DOHH2 (cell line): ENCODE data around the gene KIAA0586.

Experiments
- H3F3A ChIP-seq: fragments of 200-600 bp; sonication (generic), shearing (Covaris generic); 2 replicates; pipeline ENCODE4 v1.6.0; 2016; ENCODE audit warnings: antibody characterized with exemption, mild to moderate bottlenecking; ENCODE audit not compliant: control insufficient read depth, insufficient read depth
- H3K27ac ChIP-seq: fragments of 200-600 bp; sonication (generic); 2 replicates; pipeline ENCODE4 v1.5.1; 2014; ENCODE audit warnings: low read depth, mild to moderate bottlenecking, low read length, moderate library complexity
- H3K27me3 ChIP-seq: fragments of 200-600 bp; sonication (generic); 2 replicates; pipeline ENCODE4 v1.6.1; 2014; ENCODE audit warnings: mild to moderate bottlenecking, low read length, mixed read lengths; ENCODE audit not compliant: control insufficient read depth
- H3K36me3 ChIP-seq: fragments of 200-600 bp; sonication (generic); 2 replicates; pipeline ENCODE4 v1.6.1; 2014; ENCODE audit warnings: mild to moderate bottlenecking, low read length, moderate library complexity, mixed read lengths; ENCODE audit not compliant: control insufficient read depth
- H3K4me1 ChIP-seq: fragments of 200-600 bp; sonication (generic); 2 replicates; pipeline ENCODE4 v1.6.1; 2014; ENCODE audit warnings: mild to moderate bottlenecking, low read length, mixed read lengths; ENCODE audit not compliant: control insufficient read depth
- H3K4me2 ChIP-seq: fragments of 200-600 bp; sonication (generic); 2 replicates; pipeline ENCODE4 v1.6.0; 2014; ENCODE audit warnings: mild to moderate bottlenecking, low read length, moderate library complexity
- H3K4me3 ChIP-seq: fragments of 200-600 bp; sonication (generic); 2 replicates; pipeline ENCODE4 v1.5.1; 2014; ENCODE audit warnings: mild to moderate bottlenecking, low read length, mixed read lengths
- H3K79me2 ChIP-seq: fragments of 200-600 bp; sonication (generic); 2 replicates; pipeline ENCODE4 v1.6.1; 2014; ENCODE audit warnings: mild to moderate bottlenecking, low read length, mixed read lengths; ENCODE audit not compliant: control insufficient read depth
- H3K9me2 ChIP-seq: fragments of 200-600 bp; sonication (generic); replicated peaks from 2 replicates; pipeline ENCODE4 v1.6.1; 2014; ENCODE audit warnings: mild to moderate bottlenecking, low read length, mixed read lengths; ENCODE audit not compliant: control insufficient read depth
- H3K9me3 ChIP-seq: fragments of 200-600 bp; sonication (generic); 2 replicates; pipeline ENCODE4 v1.6.1; 2014; ENCODE audit warnings: antibody characterized with exemption, low read length, mixed read lengths; ENCODE audit not compliant: control insufficient read depth, insufficient read depth
- H4K20me1 ChIP-seq: fragments of 200-600 bp; sonication (generic); 2 replicates; pipeline ENCODE4 v1.6.0; 2014; ENCODE audit warnings: low read depth, mild to moderate bottlenecking, antibody characterized with exemption, low read length, moderate library complexity; ENCODE audit not compliant: control insufficient read depth, insufficient read depth
- CTCF ChIP-seq: fragments of 200-600 bp; sonication (generic); IDR thresholded peaks from one replicate; pipeline ENCODE4 v1.5.1; 2014; ENCODE audit warnings: antibody characterized with exemption, mild to moderate bottlenecking, low read depth, low read length; ENCODE audit not compliant: poor library complexity, severe bottlenecking
- EZH2phosphoT487 ChIP-seq: fragments of 200-600 bp; sonication (generic); IDR thresholded peaks from 2 replicates; pipeline ENCODE4 v1.6.1; 2017; ENCODE audit warnings: borderline replicate concordance, mild to moderate bottlenecking, antibody characterized with exemption, low read length, moderate library complexity, mixed read lengths

Gene KIAA0586

GRCh38 chr14:58562141-58562540 is 134.6 kb downstream of the KIAA0586 start:
- H4K20me1 ChIP-seq, result no peaks in the 10 kb centered on the region
- no peaks in the 10 kb centered on the region for H3K9me3 ChIP-seq
- H3K79me2 ChIP-seq, result no peaks in the 10 kb centered on the region
- H3K4me2 ChIP-seq, result no peak overlapping the region
- no peak overlapping the region for H3K27ac ChIP-seq
- H3F3A ChIP-seq, result no peaks in the 10 kb centered on the region
- H3K27me3 ChIP-seq, result no peaks in the 10 kb centered on the region
- no peak overlapping the region for H3K4me3 ChIP-seq
- H3K4me1 ChIP-seq, result no peaks in the 10 kb centered on the region
- no peaks in the 10 kb centered on the region for H3K9me2 ChIP-seq
- TF ChIP-seq EZH2phosphoT487 (no peak), CTCF (no peak)
- no peaks in the 10 kb centered on the region for H3K36me3 ChIP-seq

- no peaks in the 10 kb centered on the region for H4K20me1 ChIP-seq
- no peaks in the 10 kb centered on the region for H3K9me3 ChIP-seq
- H3K36me3 ChIP-seq, result no peaks in the 10 kb centered on the region
- H3K4me3 ChIP-seq, result no peak overlapping the region
- TF ChIP-seq CTCF (no peak), EZH2phosphoT487 (no peak)
- H3K79me2 ChIP-seq, result no peaks in the 10 kb centered on the region
- H3K4me1 ChIP-seq, result no peaks in the 10 kb centered on the region
- H3K27me3 ChIP-seq, result no peaks in the 10 kb centered on the region
- no peaks in the 10 kb centered on the region for H3F3A ChIP-seq
- H3K4me2 ChIP-seq, result no peak overlapping the region
- H3K27ac ChIP-seq, result no peak overlapping the region
- no peaks in the 10 kb centered on the region for H3K9me2 ChIP-seq
These were observed 136.5 kb downstream of the KIAA0586 start for GRCh38 chr14:58563978-58564377.

GRCh38 chr14:58565832-58566231 is 138.3 kb downstream of the KIAA0586 start:
- Histone ChIP-seq H3F3A (no peaks in the 10 kb centered on the region), H3K9me3 (no peaks in the 10 kb centered on the region), H4K20me1 (no peaks in the 10 kb centered on the region), H3K27ac (no peak overlapping the region), H3K36me3 (no peaks in the 10 kb centered on the region), H3K79me2 (no peaks in the 10 kb centered on the region), H3K4me2 (no peak overlapping the region), H3K4me1 (no peaks in the 10 kb centered on the region), H3K9me2 (no peaks in the 10 kb centered on the region), H3K27me3 (no peaks in the 10 kb centered on the region), H3K4me3 (no peak overlapping the region)
- no peak for TF ChIP-seq CTCF
- no peak for TF ChIP-seq EZH2phosphoT487

GRCh38 chr14:58566979-58567378 is 139.5 kb downstream of the KIAA0586 start:
- Histone ChIP-seq H3K27me3 (no peaks in the 10 kb centered on the region), H3K9me2 (no peaks in the 10 kb centered on the region), H3K4me1 (no peaks in the 10 kb centered on the region), H3K36me3 (no peaks in the 10 kb centered on the region), H3K4me3 (no peak overlapping the region), H3K27ac (no peak overlapping the region), H3F3A (no peaks in the 10 kb centered on the region), H3K79me2 (no peaks in the 10 kb centered on the region), H4K20me1 (no peaks in the 10 kb centered on the region), H3K4me2 (no peak overlapping the region), H3K9me3 (no peaks in the 10 kb centered on the region)
- TF ChIP-seq CTCF, result no peak
- no peak for TF ChIP-seq EZH2phosphoT487
